Measurements from ENCODE around the gene LAMB3.

DNA sequence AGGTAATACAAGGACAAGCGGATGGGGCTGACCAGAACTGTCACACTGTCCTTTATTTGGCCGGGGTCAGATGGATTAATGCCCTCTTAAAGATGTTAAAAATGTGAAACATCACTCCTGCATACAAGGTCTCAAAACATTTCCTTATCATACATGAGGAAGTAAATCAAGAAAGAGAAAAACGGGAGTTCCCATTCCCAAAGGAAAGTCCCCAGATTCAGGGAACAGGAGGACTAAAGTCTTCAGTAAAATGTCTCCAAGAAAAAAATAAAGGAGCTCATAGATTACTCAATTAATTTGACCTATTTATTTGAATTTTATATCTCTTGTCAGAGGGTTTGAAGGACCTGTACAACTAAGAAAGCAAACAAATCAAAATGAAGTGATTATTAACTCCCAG, 39.0 kb upstream of the LAMB3 start:
- TF ChIP-seq, protein P1, sequence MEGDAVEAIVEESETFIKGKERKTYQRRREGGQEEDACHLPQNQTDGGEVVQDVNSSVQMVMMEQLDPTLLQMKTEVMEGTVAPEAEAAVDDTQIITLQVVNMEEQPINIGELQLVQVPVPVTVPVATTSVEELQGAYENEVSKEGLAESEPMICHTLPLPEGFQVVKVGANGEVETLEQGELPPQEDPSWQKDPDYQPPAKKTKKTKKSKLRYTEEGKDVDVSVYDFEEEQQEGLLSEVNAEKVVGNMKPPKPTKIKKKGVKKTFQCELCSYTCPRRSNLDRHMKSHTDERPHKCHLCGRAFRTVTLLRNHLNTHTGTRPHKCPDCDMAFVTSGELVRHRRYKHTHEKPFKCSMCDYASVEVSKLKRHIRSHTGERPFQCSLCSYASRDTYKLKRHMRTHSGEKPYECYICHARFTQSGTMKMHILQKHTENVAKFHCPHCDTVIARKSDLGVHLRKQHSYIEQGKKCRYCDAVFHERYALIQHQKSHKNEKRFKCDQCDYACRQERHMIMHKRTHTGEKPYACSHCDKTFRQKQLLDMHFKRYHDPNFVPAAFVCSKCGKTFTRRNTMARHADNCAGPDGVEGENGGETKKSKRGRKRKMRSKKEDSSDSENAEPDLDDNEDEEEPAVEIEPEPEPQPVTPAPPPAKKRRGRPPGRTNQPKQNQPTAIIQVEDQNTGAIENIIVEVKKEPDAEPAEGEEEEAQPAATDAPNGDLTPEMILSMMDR (IDR thresholded peaks at IDR 0.05): no peak
- TF ChIP-seq EZH2 (IDR thresholded peaks at IDR 0.05; ENCODE audit: borderline replicate concordance, insufficient read depth, low read depth, low read length, poor library complexity, severe bottlenecking): no peak
